Posterior vena cava (tissue), 2 donors: ENCODE data around the gene OR2G3. TPM values are rescaled to one million over a fixed set of nuclear protein-coding genes. Genes with fewer than 3 reads are reported as not detected.

Experiments used
- total RNA-seq, 2 donors: library from RNA; stranded (reverse); fragmentation: NEBNext Ultra II Directional; extraction: Animal tissue kit (Norgen Biotek cat#: 25700); gene quantifications; one replicate each; pipeline ENCODE4 v1.2.1, GENCODE V29; 2021
- donor health status: DM: yes; HTN: yes; CAD: no.
- donor health status: DM: yes; HTN: yes; CAD: no.

The OR2G3 gene
- total RNA-seq, 2 donors from 2014 or later = not detected

Other genes starting within 250 kb of the OR2G3 start
- 1 to 10 TPM; 3.0 to 3.1 TPM for gene NLRP3, start 189.4 kb upstream of the OR2G3 start, total RNA-seq
- gene OR2B11, start 147.5 kb upstream of the OR2G3 start, total RNA-seq = not detected
- gene OR2C3, start 69.1 kb upstream of the OR2G3 start, total RNA-seq = not detected
- under 1 TPM; 0.29 to 0.60 TPM for gene GCSAML, start 56.5 kb upstream of the OR2G3 start, total RNA-seq
- gene OR2G2, start 17.2 kb upstream of the OR2G3 start, total RNA-seq = not detected
- not detected for gene OR13G1, start 74.2 kb downstream of the OR2G3 start, total RNA-seq
- not detected for gene OR6F1, start 111.1 kb downstream of the OR2G3 start, total RNA-seq
- not detected for gene OR14K1, start 133.0 kb downstream of the OR2G3 start, total RNA-seq
- gene OR14A2, start 142.6 kb downstream of the OR2G3 start, total RNA-seq = not detected
- not detected for gene OR1C1, start 155.0 kb downstream of the OR2G3 start, total RNA-seq
- gene OR14A16, start 218.5 kb downstream of the OR2G3 start, total RNA-seq = not detected
- gene OR11L1, start 236.3 kb downstream of the OR2G3 start, total RNA-seq = not detected